ENCODE measurements around the gene RFX3.

DNA sequence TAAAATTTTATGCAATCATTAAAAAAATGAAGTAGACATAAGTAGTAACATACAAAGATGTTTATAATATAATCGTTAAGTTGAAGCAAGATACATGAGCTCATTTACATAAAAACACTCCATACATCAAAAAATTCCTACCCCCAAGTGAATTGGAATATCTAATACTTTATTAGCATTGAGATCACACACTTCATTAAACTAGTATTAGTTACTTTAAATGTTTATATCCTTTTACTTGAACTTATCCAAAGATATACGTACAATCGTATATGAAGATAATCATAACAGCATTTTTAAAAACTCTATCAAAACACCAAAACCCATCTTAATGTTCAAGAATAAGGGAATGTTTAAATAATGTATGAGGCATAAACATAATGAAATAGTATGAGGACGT, 275.1 kb downstream of the RFX3 start:
- TF ChIP-seq POLR2A (IDR thresholded peaks at IDR 0.05) (no peak), CTCF (IDR thresholded peaks at IDR 0.05) (no peak)

All from body of pancreas (tissue), 4 donors.